CD14-positive monocyte (primary cell): Measurements from ENCODE around the gene IMPA2. TPM values are rescaled to one million over a fixed set of nuclear protein-coding genes. Genes with fewer than 3 reads are reported as not detected.

Source experiments
- DNase-seq, 3 donors: peaks; one replicate each; pipeline ENCODE4 v3.0.0-alpha.2; 2011 to 2022
- H2AFZ ChIP-seq: 2 replicates; pipeline ENCODE4 v1.6.0; 2012; ENCODE audit warnings: mild to moderate bottlenecking, low read depth, low read length, inconsistent platforms; ENCODE audit not compliant: insufficient read depth, poor library complexity, severe bottlenecking
- H3K27ac ChIP-seq, 2 donors: 1 replicate in 1 of 2; 2 replicates in 1 of 2; pipeline ENCODE4 v1.5.1; 2012 to 2013; ENCODE audit warnings: low read length in 2 of 2, control low read depth in 1 of 2, inconsistent platforms in 1 of 2, low read depth in 1 of 2, mild to moderate bottlenecking in 1 of 2
- H3K27me3 ChIP-seq, 2 donors: one replicate each; pipeline versions ENCODE4 v1.6.0 to v1.6.1; 2011 to 2013; ENCODE audit warnings: low read length in 2 of 2; ENCODE audit not compliant: control insufficient read depth in 2 of 2, insufficient read depth in 2 of 2
- H3K36me3 ChIP-seq, 2 donors: replicated peaks in 1 of 2; 1 replicate in 1 of 2; 2 replicates in 1 of 2; pipeline versions ENCODE4 v1.5.1 to v1.6.1; 2012 to 2013; ENCODE audit warnings: low read length in 2 of 2, control low read depth in 1 of 2, inconsistent platforms in 1 of 2, mild to moderate bottlenecking in 1 of 2; ENCODE audit not compliant: insufficient read depth in 2 of 2, control insufficient read depth in 1 of 2
- H3K4me1 ChIP-seq, 2 donors: 1 replicate in 1 of 2; 2 replicates in 1 of 2; pipeline versions ENCODE4 v1.5.1 to v1.6.1; 2012 to 2013; ENCODE audit warnings: low read length in 2 of 2, control low read depth in 1 of 2, inconsistent platforms in 1 of 2, mild to moderate bottlenecking in 1 of 2, moderate library complexity in 1 of 2; ENCODE audit not compliant: insufficient read depth in 2 of 2, control insufficient read depth in 1 of 2
- H3K4me2 ChIP-seq: replicated peaks from 2 replicates; pipeline ENCODE3; 2012; ENCODE audit warnings: low read length, moderate library complexity, mild to moderate bottlenecking; ENCODE audit not compliant: poor library complexity, severe bottlenecking; ENCODE audit errors: extremely low read depth
- H3K4me3 ChIP-seq, 3 experiments: fragments of 200-600 bp in 1 of 3; sonication (generic) in 1 of 3; replicated peaks in 1 of 3; 1 replicate in 2 of 3; 2 replicates in 1 of 3; pipeline ENCODE4 v1.5.1; 2011 to 2013; ENCODE audit warnings: low read length in 3 of 3, mild to moderate bottlenecking in 3 of 3, control low read depth in 2 of 3, low read depth in 2 of 3, inconsistent platforms in 1 of 3, moderate library complexity in 1 of 3
- H3K79me2 ChIP-seq: 2 replicates; pipeline ENCODE4 v1.6.0; 2012; ENCODE audit warnings: mild to moderate bottlenecking, control low read depth, inconsistent platforms, low read length, moderate library complexity; ENCODE audit not compliant: insufficient read depth
- H3K9ac ChIP-seq: 2 replicates; pipeline ENCODE4 v1.6.0; 2017; ENCODE audit warnings: low read length, mild to moderate bottlenecking; ENCODE audit not compliant: insufficient read depth, poor library complexity, severe bottlenecking
- H3K9me3 ChIP-seq, 2 donors: replicated peaks in 1 of 2; 1 replicate in 1 of 2; 2 replicates in 1 of 2; pipeline versions ENCODE4 v1.5.1 to v1.6.1; 2012 to 2013; ENCODE audit warnings: low read length in 2 of 2, control low read depth in 1 of 2; ENCODE audit not compliant: control insufficient read depth in 1 of 2, insufficient read depth in 1 of 2
- H4K20me1 ChIP-seq: 2 replicates; pipeline ENCODE4 v1.6.0; 2012; ENCODE audit warnings: mild to moderate bottlenecking, low read length, control low read depth, moderate library complexity; ENCODE audit not compliant: insufficient read depth
- H3K27ac Mint-ChIP-seq, 7 donors: one replicate each; pipeline ENCODE4 v1.8.0; 2020; ENCODE audit warnings: mild to moderate bottlenecking in 7 of 7, mixed read lengths in 7 of 7, moderate library complexity in 6 of 7, inconsistent platforms in 2 of 7
- H3K27me3 Mint-ChIP-seq, 3 donors: one replicate each; pipeline ENCODE4 v1.8.0; 2021 to 2022; ENCODE audit warnings: low read depth in 3 of 3, mild to moderate bottlenecking in 3 of 3, mixed read lengths in 3 of 3, moderate library complexity in 3 of 3, inconsistent platforms in 1 of 3
- H3K36me3 Mint-ChIP-seq, 2 donors: one replicate each; pipeline ENCODE4 v1.8.0; 2020; ENCODE audit warnings: mixed read lengths in 2 of 2, inconsistent platforms in 1 of 2, mild to moderate bottlenecking in 1 of 2
- H3K4me1 Mint-ChIP-seq: one replicate; pipeline ENCODE4 v1.8.0; 2020; ENCODE audit warnings: mild to moderate bottlenecking, mixed read lengths
- H3K4me3 Mint-ChIP-seq, 2 donors: one replicate each; pipeline ENCODE4 v1.8.0; 2020; ENCODE audit warnings: mild to moderate bottlenecking in 2 of 2, mixed read lengths in 2 of 2, moderate library complexity in 1 of 2
- H3K9me3 Mint-ChIP-seq, 7 donors: one replicate each; pipeline ENCODE4 v1.8.0; 2020 to 2022; ENCODE audit warnings: mixed read lengths in 7 of 7, mild to moderate bottlenecking in 6 of 7, moderate library complexity in 6 of 7, inconsistent platforms in 2 of 7
- CTCF ChIP-seq: fragments of 200-600 bp; IDR thresholded peaks from one replicate; pipeline ENCODE4 v1.8.0; 2022; ENCODE audit warnings: antibody characterized with exemption, mild to moderate bottlenecking
- WGBS: methylation state at CpG from one replicate; pipeline ENCODE4 v1.1.5; 2013; ENCODE audit warnings: missing lambda C conversion rate; ENCODE audit not compliant: insufficient coverage; 5-methylcytosine and 5-hydroxymethylcytosine counted together
- intact Hi-C, 2 donors: fragments of 100-400 bp; cut with micrococcal nuclease; formaldehyde crosslinking; loops; one replicate each; pipeline versions ENCODE4 v1.15.0 to v1.15.1; 2023
- polyA plus RNA-seq, 3 donors: library from polyadenylated mRNA; depleted of rRNA in 1 of 3; unstranded in 2 of 3; stranded (reverse) in 1 of 3; fragments of 300-500 nt in 2 of 3; fragments of >200 nt in 1 of 3; fragmentation: Illumina TruSeq in 2 of 3; gene quantifications; 1 replicate in 2 of 3; 2 replicates in 1 of 3; pipeline ENCODE4 v1.2.3, GENCODE V29; 2012 to 2021

Gene IMPA2
- polyA plus RNA-seq, 3 donors, result 97.4 to 186 (median 145) TPM

GRCh38 chr18:12011957-12012549, 30.7 kb downstream of the IMPA2 start:
- H3K4me2 ChIP-seq, result no peak overlapping the region
- H3K27me3 ChIP-seq, result no peaks in the 10 kb centered on the region
- WGBS, result 94% methylated on average over 17 of the region's 19 CpGs
- Mint-ChIP-seq H3K4me1 (no peaks in the 10 kb centered on the region), H3K9me3 (no peaks in the 10 kb centered on the region), H3K27ac (no peak overlapping the region), H3K36me3 (peaks cover 85 to 100% of the 10 kb centered on the region in 2 donors), H3K27me3 (peaks cover 0 to 2% (median 0%) of the 10 kb centered on the region in 3 donors), H3K4me3 (no peak overlapping the region)
- no peak overlapping the region for H3K4me3 ChIP-seq
- peaks cover 95 to 100% of the 10 kb centered on the region in 2 donors for H3K36me3 ChIP-seq
- no peak for TF ChIP-seq CTCF
- H4K20me1 ChIP-seq, result peaks cover 27% of the 10 kb centered on the region
- H3K4me1 ChIP-seq, result no peaks in the 10 kb centered on the region
- H3K27ac ChIP-seq, result peak overlapping the region in 1 of 2 donors; percentile 36
- H2AFZ ChIP-seq, result no peak overlapping the region
- intact Hi-C loops, result no loop called here
- DNase-seq, result no peak
- peaks cover 16% of the 10 kb centered on the region for H3K79me2 ChIP-seq
- H3K9me3 ChIP-seq, result no peaks in the 10 kb centered on the region
- H3K9ac ChIP-seq, result no peak overlapping the region

DNA sequence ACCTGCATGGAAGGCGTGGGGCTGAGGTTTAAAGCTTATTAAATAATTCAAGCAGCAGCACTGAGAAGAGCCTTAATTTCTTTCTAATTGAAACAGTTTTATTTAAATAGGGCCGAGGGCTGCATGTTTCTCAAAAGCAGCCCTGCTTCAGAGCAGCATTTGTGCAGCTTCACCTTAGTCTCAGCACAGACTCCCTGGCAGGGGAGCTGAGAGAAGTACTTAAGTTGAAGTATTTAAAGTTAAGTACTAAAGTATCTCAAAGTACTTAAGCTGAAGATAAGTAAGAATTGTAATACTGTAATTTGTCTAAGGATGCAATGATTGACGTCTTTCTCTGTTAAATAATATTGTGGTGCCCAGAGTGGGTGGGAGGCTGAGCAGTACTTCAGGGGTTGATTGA, 31.4 kb downstream of the IMPA2 start:
- no peak overlapping the region for H3K4me2 ChIP-seq
- no peak overlapping the region for H3K4me3 ChIP-seq
- intact Hi-C loops, result no loop called here
- peaks cover 98 to 100% of the 10 kb centered on the region in 2 donors for H3K36me3 ChIP-seq
- Mint-ChIP-seq H3K27ac (peak overlapping the region in 1 of 7 donors; percentile 67), H3K4me3 (no peak overlapping the region), H3K27me3 (peaks cover 0 to 2% (median 0%) of the 10 kb centered on the region in 3 donors), H3K36me3 (peaks cover 85 to 100% of the 10 kb centered on the region in 2 donors), H3K9me3 (no peaks in the 10 kb centered on the region), H3K4me1 (no peaks in the 10 kb centered on the region)
- no peak overlapping the region for H3K9ac ChIP-seq
- H3K9me3 ChIP-seq, result no peaks in the 10 kb centered on the region
- peaks cover 16% of the 10 kb centered on the region for H3K79me2 ChIP-seq
- H3K4me1 ChIP-seq, result no peaks in the 10 kb centered on the region
- H2AFZ ChIP-seq, result no peak overlapping the region
- no peak overlapping the region for H3K27ac ChIP-seq
- no peaks in the 10 kb centered on the region for H3K27me3 ChIP-seq
- WGBS, result 50% methylated on average over 2 of the region's 3 CpGs
- TF ChIP-seq CTCF, result no peak
- no peak for DNase-seq
- H4K20me1 ChIP-seq, result peaks cover 27% of the 10 kb centered on the region
